ENCODE measurements around the gene IGFBP4.
A peak's percentile ranks its signal among the peaks of the same experiment; 100 is the strongest.

IGFBP4 gene

DNA sequence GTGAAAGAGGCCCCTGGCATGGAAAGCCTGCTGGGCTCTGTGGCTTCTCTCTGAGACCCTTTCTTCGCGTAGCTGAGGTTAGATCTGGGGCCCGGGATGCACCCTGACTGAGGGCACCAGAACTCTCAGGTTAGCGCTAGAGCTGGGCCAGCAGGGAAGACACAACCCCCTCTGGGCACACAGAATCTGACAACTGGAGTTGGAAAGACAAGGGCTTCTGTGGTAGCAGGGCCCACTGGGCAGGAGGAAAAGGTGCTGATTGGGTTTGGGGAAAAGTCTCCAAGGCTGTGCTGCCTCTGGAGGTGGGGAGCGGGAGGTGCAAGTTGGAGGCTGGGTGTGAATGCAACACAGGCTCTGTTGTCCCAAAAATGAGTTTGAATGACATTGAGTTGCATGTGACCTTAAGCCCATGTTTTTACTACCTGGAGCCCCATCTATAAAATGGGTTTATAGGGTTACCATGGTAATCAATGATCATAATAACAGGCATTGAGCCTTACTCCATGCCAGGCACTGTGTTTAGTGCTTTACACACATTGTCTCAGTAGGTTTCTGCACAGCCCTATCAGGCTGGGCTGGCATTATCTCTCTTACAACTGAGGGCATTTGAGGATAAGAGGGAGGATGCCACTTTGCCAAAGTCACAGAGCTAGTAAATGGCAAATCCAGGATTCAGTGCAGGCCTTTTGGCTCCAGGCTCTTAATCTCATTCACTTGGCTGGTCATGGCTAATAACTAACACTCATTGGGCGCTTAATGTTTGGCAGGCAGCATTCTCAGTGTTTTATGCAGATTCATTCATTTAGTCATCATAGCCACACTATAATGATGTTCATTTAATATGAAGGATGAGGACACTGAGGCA, 9.5 kb upstream of the IGFBP4 start:
- TF ChIP-seq, protein P1, sequence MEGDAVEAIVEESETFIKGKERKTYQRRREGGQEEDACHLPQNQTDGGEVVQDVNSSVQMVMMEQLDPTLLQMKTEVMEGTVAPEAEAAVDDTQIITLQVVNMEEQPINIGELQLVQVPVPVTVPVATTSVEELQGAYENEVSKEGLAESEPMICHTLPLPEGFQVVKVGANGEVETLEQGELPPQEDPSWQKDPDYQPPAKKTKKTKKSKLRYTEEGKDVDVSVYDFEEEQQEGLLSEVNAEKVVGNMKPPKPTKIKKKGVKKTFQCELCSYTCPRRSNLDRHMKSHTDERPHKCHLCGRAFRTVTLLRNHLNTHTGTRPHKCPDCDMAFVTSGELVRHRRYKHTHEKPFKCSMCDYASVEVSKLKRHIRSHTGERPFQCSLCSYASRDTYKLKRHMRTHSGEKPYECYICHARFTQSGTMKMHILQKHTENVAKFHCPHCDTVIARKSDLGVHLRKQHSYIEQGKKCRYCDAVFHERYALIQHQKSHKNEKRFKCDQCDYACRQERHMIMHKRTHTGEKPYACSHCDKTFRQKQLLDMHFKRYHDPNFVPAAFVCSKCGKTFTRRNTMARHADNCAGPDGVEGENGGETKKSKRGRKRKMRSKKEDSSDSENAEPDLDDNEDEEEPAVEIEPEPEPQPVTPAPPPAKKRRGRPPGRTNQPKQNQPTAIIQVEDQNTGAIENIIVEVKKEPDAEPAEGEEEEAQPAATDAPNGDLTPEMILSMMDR (IDR thresholded peaks at IDR 0.05; ENCODE audit: insufficient read depth, low read length, missing control alignments) = peak; percentile 51
- ChIA-PET POLR2A (no interaction called here), CTCF (interaction anchor here (1.0 to 2.5 kb wide), 10 partner anchors 9 to 127 kb away, joined by 3 to 14 read pairs (median 4); partner anchors contain the start of genes IGFBP4 and TOP2A)
- DNase-seq (ENCODE audit: low read depth, low spot score) = no peak
- no peak overlapping the region for H3K4me3 ChIP-seq (ENCODE audit: low read depth, low read length)

DNA sequence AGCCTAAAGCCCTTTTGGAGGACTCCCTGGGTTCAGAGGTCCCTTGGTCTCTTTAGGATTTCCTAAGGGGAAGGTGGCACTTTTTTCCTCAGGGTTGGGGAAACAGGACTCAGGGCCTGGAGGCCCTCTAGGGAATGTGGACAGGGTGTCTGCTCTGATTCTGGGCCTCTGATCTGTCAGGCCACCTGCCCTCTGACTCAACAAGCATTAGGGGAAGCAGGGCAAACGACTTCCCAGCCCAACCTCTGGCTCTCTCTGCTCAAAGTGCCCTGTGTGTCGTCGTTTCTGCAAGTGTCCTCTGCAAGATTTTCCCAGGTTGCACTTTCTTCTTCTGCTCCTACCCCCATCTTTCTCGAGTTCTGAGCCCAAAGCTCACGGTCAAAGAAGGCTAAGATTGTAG, 6.6 kb upstream of the IGFBP4 start:
- TF ChIP-seq, protein P1 (IDR thresholded peaks at IDR 0.05; ENCODE audit: insufficient read depth, low read length, missing control alignments) = no peak
- ChIA-PET POLR2A (interaction anchor here (0.6 kb wide), 1 partner anchor 1378 kb away, joined by 3 read pairs; no protein-coding TSS in a partner anchor), CTCF (interaction anchor here (0.8 to 16.8 kb wide), 6 partner anchors 10 to 124 kb away, joined by 3 to 337 read pairs (median 10); no protein-coding TSS in a partner anchor)
- DNase-seq (ENCODE audit: low read depth, low spot score) = no peak
- no peak overlapping the region for H3K4me3 ChIP-seq (ENCODE audit: low read depth, low read length)

DNA sequence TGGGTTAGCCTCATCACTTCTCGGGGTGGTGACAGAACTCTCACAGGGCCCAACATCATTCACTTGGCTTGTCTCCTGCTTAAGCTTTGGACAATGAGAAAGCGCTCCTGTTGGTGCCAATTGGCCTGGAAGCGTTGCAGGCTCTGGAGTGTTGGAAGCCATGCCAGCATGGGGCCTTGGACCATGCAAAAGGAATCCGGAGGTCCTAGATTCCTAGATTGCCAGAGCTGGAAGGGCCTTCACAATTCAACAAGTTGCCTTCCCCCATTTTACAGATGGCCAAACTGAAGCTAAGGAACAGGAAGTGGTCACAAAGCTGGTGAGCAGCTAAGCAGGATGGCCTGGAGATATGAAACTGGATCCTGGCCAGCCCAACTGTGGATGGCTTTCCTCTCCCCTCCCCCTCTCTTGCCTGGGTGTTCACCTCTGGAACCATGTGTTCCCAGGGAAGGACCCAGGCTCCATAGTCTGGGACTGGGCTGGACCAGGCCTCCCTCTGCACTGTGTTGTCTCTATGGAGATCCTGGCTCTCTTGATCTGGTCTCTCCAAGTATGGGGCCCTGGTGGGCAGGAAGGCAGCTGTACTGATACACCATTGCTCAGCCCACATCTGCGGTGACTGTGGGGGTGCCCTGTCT, 6.0 kb upstream of the IGFBP4 start:
- POLR2A ChIA-PET = interaction anchor here (0.6 kb wide), 1 partner anchor 1378 kb away, joined by 3 read pairs; no protein-coding TSS in a partner anchor
- no peak overlapping the region for H3K4me3 ChIP-seq (ENCODE audit: low read depth, low read length)
- no peak for DNase-seq (ENCODE audit: low read depth, low spot score)
- CTCF ChIA-PET = interaction anchor here (0.8 to 16.8 kb wide), 7 partner anchors 10 to 123 kb away, joined by 3 to 337 read pairs (median 8); no protein-coding TSS in a partner anchor
- TF ChIP-seq, protein P1 (IDR thresholded peaks at IDR 0.05; ENCODE audit: insufficient read depth, low read length, missing control alignments) = no peak

DNA sequence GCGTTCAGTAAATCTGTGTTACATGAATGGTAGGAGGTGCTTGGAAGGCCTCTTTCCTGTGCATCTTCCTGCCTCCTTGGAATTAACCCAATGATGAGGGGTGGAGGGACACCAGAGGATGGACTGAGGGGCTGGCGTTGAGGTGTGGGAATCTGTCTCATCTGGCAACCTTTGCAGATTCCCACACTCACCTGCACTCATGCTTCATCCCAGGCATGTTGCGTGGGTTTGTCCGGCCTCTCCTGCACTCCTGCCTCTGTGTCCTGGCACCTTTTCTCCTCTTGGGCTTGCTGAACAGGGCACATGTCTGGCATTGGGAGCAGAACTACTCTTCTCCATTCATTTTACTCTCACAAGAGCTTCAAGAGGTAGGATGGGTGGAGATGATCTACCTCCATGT, 3.1 kb upstream of the IGFBP4 start:
- CTCF ChIA-PET = interaction anchor here (0.7 to 16.8 kb wide), 25 partner anchors 9 to 187 kb away, joined by 3 to 337 read pairs (median 6); partner anchors contain the start of gene TOP2A
- TF ChIP-seq, protein P1 (IDR thresholded peaks at IDR 0.05; ENCODE audit: insufficient read depth, low read length, missing control alignments) = no peak
- POLR2A ChIA-PET = no interaction called here
- no peak for DNase-seq (ENCODE audit: low read depth, low spot score)
- H3K4me3 ChIP-seq (ENCODE audit: low read depth, low read length) = no peak overlapping the region

DNA sequence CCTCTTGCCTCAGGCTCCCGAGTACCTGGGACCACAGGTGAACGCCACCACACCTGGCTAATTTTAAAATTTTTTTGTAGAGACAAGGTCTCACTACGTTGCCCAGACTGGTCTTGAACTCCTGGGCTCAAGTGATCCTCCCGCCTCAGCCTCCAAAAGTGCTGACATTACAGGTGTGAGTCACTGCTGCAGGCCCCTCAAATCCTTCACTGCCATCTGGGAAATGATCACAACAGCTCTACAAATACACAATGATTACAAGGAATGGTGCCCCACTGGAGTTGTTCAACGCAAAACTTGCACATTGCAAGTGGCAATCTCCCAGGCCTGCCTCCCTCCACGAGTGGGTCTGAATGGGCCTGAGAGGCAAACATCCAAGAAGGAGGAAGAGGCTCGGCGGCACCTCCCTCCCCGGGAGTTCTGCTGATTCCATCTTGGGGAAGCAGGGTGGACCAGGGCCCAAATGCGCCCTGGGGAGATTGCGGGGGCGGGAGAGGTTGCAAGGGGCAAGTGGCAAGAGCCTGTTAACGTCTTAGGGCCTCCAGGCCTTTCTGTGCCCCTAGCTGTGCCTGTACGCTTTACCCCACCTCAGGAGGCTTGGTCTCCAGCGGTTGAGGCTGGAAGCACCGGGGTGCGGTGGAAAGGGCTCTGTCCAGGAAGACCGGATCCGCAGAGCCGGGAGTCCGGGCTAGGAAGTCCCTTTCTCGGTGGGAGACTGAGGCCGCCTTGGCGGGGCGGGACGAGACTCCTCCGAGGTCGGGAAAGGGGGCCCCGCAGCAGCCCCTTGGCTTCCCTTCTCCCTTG, 656 bp upstream of the IGFBP4 start:
- peak overlapping the region; percentile 99 for H3K4me3 ChIP-seq (ENCODE audit: low read depth, low read length)
- POLR2A ChIA-PET = interaction anchor here (0.6 to 3.1 kb wide), 7 partner anchors 13 to 117 kb away, joined by 3 to 25 read pairs (median 4); partner anchors contain the start of gene TOP2A
- TF ChIP-seq, protein P1 (IDR thresholded peaks at IDR 0.05; ENCODE audit: insufficient read depth, low read length, missing control alignments) = no peak
- no peak for DNase-seq (ENCODE audit: low read depth, low spot score)
- CTCF ChIA-PET = interaction anchor here (0.9 to 16.8 kb wide), 16 partner anchors 9 to 1225 kb away, joined by 3 to 337 read pairs (median 6); no protein-coding TSS in a partner anchor
